Thoracic aorta (tissue), 2 donors: ENCODE data around the gene ELP5. TPM values are rescaled to one million over a fixed set of nuclear protein-coding genes. Genes with fewer than 3 reads are reported as not detected.

Experiments used
- ATAC-seq: fragments of 150-250 bp; one replicate; pipeline ENCODE4 v1.8.0; 2017; ENCODE audit warnings: low read depth; ENCODE audit not compliant: insufficient number of reproducible peaks, low FRiP score
- DNase-seq: peaks from one replicate; pipeline ENCODE4 v3.0.0-alpha.2; 2020; ENCODE audit warnings: low spot score
- H3K27ac ChIP-seq, 2 donors: fragments of 200-600 bp; sonication (generic); 1 replicate in 1 of 2; 2 replicates in 1 of 2; pipeline ENCODE4 v1.5.1; 2016; ENCODE audit warnings: mild to moderate bottlenecking in 2 of 2, moderate library complexity in 2 of 2
- H3K27me3 ChIP-seq: fragments of 200-600 bp; sonication (generic); replicated peaks from 2 replicates; pipeline ENCODE4 v1.6.0; 2016; ENCODE audit warnings: mild to moderate bottlenecking; ENCODE audit not compliant: insufficient read depth
- H3K36me3 ChIP-seq: fragments of 200-600 bp; sonication (generic); one replicate; pipeline ENCODE4 v1.5.1; 2016
- H3K4me1 ChIP-seq, 2 donors: fragments of 200-600 bp; sonication (generic); 1 replicate in 1 of 2; 2 replicates in 1 of 2; pipeline versions ENCODE4 v1.5.1 to v1.6.0; 2016; ENCODE audit warnings: low read depth in 2 of 2, mild to moderate bottlenecking in 1 of 2; ENCODE audit not compliant: control insufficient read depth in 1 of 2
- H3K4me3 ChIP-seq: fragments of 200-600 bp; sonication (generic); 2 replicates; pipeline ENCODE4 v1.5.1; 2016; ENCODE audit warnings: mild to moderate bottlenecking
- H3K9me3 ChIP-seq: fragments of 200-600 bp; sonication (generic); 2 replicates; pipeline ENCODE4 v1.5.1; 2016
- total RNA-seq, 2 donors: library from RNA; depleted of rRNA; stranded (reverse); fragments of >200 nt; gene quantifications; one replicate each; pipeline versions ENCODE4 v1.1.0 to v1.2.3, GENCODE V29; 2016
- TF ChIP-seq, protein P1 (sequence below): fragments of 200-600 bp; sonication (generic); IDR thresholded peaks from one replicate; pipeline ENCODE4 v1.5.1; 2019; ENCODE audit warnings: antibody characterized with exemption

Gene ELP5
- total RNA-seq, 2 donors from 2014 or later: 15.8 to 19.0 TPM

DNA sequence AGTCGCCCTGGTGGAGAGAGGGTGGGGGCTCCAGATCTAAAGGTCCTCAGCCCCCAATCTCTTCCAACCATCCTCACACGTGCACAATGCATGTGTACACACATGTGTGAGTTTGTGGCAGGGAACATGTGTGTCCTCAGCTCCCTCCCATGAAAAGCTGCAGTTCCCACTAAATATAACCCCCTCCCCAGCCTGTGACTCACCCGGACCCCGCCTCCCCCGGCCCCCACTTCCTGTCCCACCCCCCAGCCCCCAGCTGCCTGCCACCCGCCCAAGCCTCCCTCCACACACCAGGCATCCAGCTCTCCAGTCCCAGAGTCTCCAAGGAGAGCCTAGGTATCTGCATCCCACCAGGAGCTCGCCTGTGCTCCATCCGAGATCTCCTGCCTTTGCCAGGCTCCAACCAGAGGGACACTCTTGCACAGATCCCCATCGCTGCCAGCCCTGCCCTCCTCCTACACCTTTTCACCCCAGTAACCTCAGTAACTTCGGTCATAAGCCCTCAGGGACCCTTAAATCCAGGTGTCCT lies 36.3 kb upstream of the ELP5 start:
- peak overlapping the region; percentile 84 for H3K4me3 ChIP-seq
- TF ChIP-seq, protein P1, sequence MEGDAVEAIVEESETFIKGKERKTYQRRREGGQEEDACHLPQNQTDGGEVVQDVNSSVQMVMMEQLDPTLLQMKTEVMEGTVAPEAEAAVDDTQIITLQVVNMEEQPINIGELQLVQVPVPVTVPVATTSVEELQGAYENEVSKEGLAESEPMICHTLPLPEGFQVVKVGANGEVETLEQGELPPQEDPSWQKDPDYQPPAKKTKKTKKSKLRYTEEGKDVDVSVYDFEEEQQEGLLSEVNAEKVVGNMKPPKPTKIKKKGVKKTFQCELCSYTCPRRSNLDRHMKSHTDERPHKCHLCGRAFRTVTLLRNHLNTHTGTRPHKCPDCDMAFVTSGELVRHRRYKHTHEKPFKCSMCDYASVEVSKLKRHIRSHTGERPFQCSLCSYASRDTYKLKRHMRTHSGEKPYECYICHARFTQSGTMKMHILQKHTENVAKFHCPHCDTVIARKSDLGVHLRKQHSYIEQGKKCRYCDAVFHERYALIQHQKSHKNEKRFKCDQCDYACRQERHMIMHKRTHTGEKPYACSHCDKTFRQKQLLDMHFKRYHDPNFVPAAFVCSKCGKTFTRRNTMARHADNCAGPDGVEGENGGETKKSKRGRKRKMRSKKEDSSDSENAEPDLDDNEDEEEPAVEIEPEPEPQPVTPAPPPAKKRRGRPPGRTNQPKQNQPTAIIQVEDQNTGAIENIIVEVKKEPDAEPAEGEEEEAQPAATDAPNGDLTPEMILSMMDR: no peak
- H3K9me3 ChIP-seq: no peaks in the 10 kb centered on the region
- ATAC-seq: no peak
- peaks cover 32 to 51% of the 10 kb centered on the region in 2 donors for H3K4me1 ChIP-seq
- DNase-seq: no peak
- H3K36me3 ChIP-seq: no peaks in the 10 kb centered on the region
- no peaks in the 10 kb centered on the region for H3K27me3 ChIP-seq
- H3K27ac ChIP-seq: peak overlapping the region in 1 of 2 donors; percentile 64

DNA sequence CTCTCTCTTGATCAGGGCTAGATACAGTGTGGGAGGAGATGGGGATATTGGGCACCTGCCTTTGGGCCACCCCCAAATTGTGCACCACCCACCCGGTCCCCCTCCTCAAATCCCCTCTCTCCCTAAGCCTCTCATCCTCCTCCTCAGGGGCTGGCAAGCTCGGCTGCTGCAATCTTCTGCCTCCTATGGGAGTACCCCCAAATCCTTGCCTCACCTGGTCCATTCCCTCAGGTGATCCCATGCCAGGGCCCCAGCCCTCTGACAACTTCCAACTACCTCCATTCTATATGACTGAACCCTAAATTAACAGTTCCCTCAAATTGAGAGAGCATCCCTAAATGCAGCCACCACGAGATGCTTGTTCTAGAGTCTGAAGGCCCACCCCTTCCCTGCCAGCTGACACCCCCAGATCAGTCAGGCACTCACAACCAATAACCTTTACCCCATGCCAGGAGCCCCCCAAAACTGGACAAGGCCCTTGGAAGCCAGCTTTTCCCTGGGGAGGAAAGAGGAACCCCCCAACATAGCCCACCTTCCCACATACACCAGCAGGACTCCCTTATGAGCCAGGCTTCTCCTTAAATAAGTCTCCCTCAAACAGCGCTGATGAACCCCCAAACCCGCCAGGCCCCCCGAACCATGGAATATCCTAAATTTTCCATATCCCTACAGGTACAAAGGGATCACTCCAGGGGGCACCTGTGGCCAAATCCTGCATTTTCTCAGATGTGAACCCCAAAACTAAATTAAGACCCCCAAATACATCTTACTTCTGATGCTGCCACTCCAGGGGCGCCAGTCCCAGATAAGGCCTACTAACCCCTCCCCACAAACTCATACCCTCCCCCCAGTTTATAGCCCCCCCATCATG lies 35.5 kb upstream of the ELP5 start:
- TF ChIP-seq, protein P1: no peak
- Histone ChIP-seq H3K36me3 (no peaks in the 10 kb centered on the region), H3K4me1 (peaks cover 32 to 58% of the 10 kb centered on the region in 2 donors), H3K27ac (peak overlapping the region; percentile 64 to 65), H3K27me3 (no peaks in the 10 kb centered on the region), H3K4me3 (peak overlapping the region; percentile 77), H3K9me3 (no peaks in the 10 kb centered on the region)
- ATAC-seq (no peak), DNase-seq (no peak)

DNA sequence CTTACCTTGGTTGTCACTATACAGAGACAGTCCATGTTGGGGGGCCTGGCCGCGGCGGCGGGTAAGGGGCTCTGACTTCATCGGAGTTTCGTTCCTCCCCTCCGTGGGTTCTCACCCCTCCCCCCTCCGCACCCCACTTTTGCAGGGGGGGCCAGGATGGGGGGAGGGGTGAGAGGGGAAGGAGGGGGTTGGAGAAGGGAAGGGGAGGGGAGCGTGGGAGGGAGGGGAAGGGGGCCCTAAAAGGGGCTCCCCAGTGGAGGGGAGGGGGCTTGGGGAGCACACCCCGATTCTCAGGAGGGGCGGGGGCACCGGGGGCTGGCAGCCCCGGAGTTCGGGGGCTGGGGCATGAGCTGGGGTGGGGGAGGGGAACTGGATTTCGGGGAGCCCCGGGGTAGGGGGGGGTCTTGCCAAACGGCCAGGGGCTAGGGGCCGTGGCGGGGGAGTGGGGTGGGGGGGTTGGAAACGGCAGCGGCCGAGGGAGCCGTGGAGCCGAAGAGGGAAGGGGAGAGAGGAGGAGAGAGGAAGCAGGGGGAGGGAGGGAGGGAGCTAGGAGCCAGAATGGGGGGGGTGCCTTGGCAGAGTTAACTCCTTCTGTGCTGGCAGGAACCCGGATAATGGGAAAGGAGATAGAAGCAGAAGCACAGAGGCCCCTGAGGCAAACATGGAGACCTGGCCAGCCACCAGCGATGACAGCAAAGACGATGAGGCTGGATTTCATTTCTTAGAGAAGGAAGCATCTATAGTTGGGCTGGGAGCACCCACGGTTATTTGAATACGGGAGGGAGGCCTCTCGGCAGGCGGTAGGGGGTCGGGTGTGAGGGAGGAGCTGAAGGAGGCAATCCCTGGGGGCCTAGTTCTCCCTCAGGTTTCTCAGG lies 34.7 kb upstream of the ELP5 start:
- H3K9me3 ChIP-seq: no peaks in the 10 kb centered on the region
- H3K4me1 ChIP-seq: peaks cover 32 to 61% of the 10 kb centered on the region in 2 donors
- no peaks in the 10 kb centered on the region for H3K36me3 ChIP-seq
- H3K27ac ChIP-seq: peak overlapping the region; percentile 65 to 89
- TF ChIP-seq, protein P1: no peak
- H3K27me3 ChIP-seq: no peaks in the 10 kb centered on the region
- no peak for ATAC-seq
- peak overlapping the region; percentile 77 for H3K4me3 ChIP-seq
- DNase-seq: no peak

DNA sequence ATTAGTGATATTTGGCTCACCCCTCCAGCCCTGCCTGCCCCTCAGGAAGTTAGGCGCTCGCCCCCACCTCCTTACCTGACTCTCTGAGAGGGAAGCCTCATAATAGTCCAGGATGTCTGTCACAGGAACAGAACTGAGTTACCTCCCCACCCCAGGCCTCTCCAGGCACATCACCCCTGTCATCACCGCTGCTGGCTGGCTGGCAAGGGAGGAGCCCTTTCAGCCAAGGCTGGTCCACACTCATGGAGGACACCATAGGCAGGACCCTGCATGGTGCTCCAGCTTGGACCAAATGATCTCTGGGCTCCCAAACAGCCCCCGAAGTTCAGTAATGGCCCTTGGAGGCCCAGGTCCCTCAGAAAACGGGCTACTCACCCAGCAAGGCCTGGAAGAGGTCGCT lies 33.8 kb upstream of the ELP5 start:
- Histone ChIP-seq H3K27me3 (no peaks in the 10 kb centered on the region), H3K27ac (peak overlapping the region; percentile 45 to 89)
- ATAC-seq: no peak

More for the DNA sequence above, 33.8 kb upstream of the ELP5 start:
- Histone ChIP-seq H3K4me1 (peaks cover 32 to 61% of the 10 kb centered on the region in 2 donors), H3K9me3 (no peaks in the 10 kb centered on the region), H3K36me3 (peaks cover 3% of the 10 kb centered on the region), H3K4me3 (peak overlapping the region; percentile 77)
- DNase-seq: no peak
- TF ChIP-seq, protein P1: no peak
